Endothelial cell of umbilical vein (primary cell): ENCODE data around the gene GLT8D1. TPM values are rescaled to one million over a fixed set of nuclear protein-coding genes. Genes with fewer than 3 reads are reported as not detected.

ENCODE experiments used
- BruUV-seq: library from RNA; stranded (reverse); fragments of 400-500 nt; replicated peaks from 2 replicates; lab custom pipeline; 2021; lab: Mats Ljungman, UMichigan
- CTCF ChIA-PET: fragments of 300-600, 350-600 bp; sonication (Branson Sonifier 250); formaldehyde crosslinking; loops from one replicate; lab custom pipeline; 2021; ENCODE audit warnings: antibody characterized with exemption, inconsistent platforms; lab: Charles Lee
- POLR2A ChIA-PET: fragments of 300-600, 350-600 bp; sonication (Branson Sonifier 250); formaldehyde crosslinking; loops from one replicate; lab custom pipeline; 2021; ENCODE audit warnings: antibody characterized with exemption, inconsistent platforms; lab: Charles Lee
- DNase-seq: peaks from one replicate; pipeline ENCODE4 v3.0.0-alpha.2; 2011; ENCODE audit warnings: low read depth, low spot score
- FAIRE-seq: peaks from 2 replicates; lab custom pipeline; 2011; peaks lifted over from hg19 to GRCh38; lab: Jason Lieb, UNC
- H2AFZ ChIP-seq: 2 replicates; pipeline ENCODE4 v1.6.0; 2012; ENCODE audit warnings: low read depth, low read length, control low read depth, inconsistent platforms
- H3K27ac ChIP-seq: 2 replicates; pipeline ENCODE4 v1.5.1; 2011; ENCODE audit warnings: low read depth, mild to moderate bottlenecking, control low read depth, low read length, moderate library complexity; ENCODE audit not compliant: insufficient read depth
- H3K27me3 ChIP-seq, 2 experiments: 2 replicates each; pipeline versions ENCODE4 v1.6.0 to v1.6.1; 2011; ENCODE audit warnings: low read length in 2 of 2, mixed read lengths in 1 of 2; ENCODE audit not compliant: control insufficient read depth in 2 of 2, insufficient read depth in 2 of 2
- H3K36me3 ChIP-seq, 2 experiments: 2 replicates in 1 of 2; 3 replicates in 1 of 2; pipeline ENCODE4 v1.5.1; 2011; ENCODE audit warnings: low read length in 2 of 2, mild to moderate bottlenecking in 1 of 2, moderate library complexity in 1 of 2; ENCODE audit not compliant: control insufficient read depth in 2 of 2, insufficient read depth in 2 of 2; ENCODE audit errors: extremely low read depth in 1 of 2
- H3K4me1 ChIP-seq: 3 replicates; pipeline ENCODE4 v1.5.1; 2011; ENCODE audit warnings: mild to moderate bottlenecking, low read length; ENCODE audit not compliant: control insufficient read depth, insufficient read depth; ENCODE audit errors: extremely low read depth
- H3K4me2 ChIP-seq: 2 replicates; pipeline ENCODE4 v1.6.1; 2011; ENCODE audit warnings: low read length, control low read depth, mixed read lengths; ENCODE audit not compliant: insufficient read depth
- H3K4me3 ChIP-seq, 3 experiments: fragments of 200-600 bp in 1 of 3; sonication (generic), shearing (Covaris generic) in 1 of 3; replicated peaks in 1 of 3; 2 replicates each; pipeline ENCODE4 v1.5.1; 2011 to 2016; ENCODE audit warnings: control low read depth in 3 of 3, low read length in 3 of 3, mild to moderate bottlenecking in 2 of 3, inconsistent platforms in 1 of 3, low read depth in 1 of 3, moderate library complexity in 1 of 3; ENCODE audit not compliant: insufficient read depth in 1 of 3
- H3K79me2 ChIP-seq: 2 replicates; pipeline ENCODE4 v1.6.0; 2012; ENCODE audit warnings: low read length, inconsistent platforms; ENCODE audit not compliant: control insufficient read depth, insufficient read depth
- H3K9ac ChIP-seq: replicated peaks from 2 replicates; pipeline ENCODE3; 2011; ENCODE audit warnings: low read length, control low read depth; ENCODE audit not compliant: insufficient read depth; ENCODE audit errors: extremely low read depth
- H3K9me1 ChIP-seq: replicated peaks from 3 replicates; pipeline ENCODE4 v1.6.0; 2011; ENCODE audit warnings: mild to moderate bottlenecking, low read length; ENCODE audit not compliant: control insufficient read depth, insufficient read depth; ENCODE audit errors: extremely low read depth
- H3K9me3 ChIP-seq: replicated peaks from 2 replicates; pipeline ENCODE4 v1.5.1; 2012; ENCODE audit warnings: low read length, inconsistent platforms; ENCODE audit not compliant: control insufficient read depth, insufficient read depth
- H4K20me1 ChIP-seq: replicated peaks from 2 replicates; pipeline ENCODE3; 2011; ENCODE audit warnings: mild to moderate bottlenecking, low read length; ENCODE audit not compliant: control insufficient read depth, insufficient read depth; ENCODE audit errors: extremely low read depth
- CTCF ChIP-seq, 2 donors: IDR thresholded peaks; 1 replicate in 1 of 2; 2 replicates in 1 of 2; pipeline ENCODE4 v1.5.1; 2011; ENCODE audit warnings: low read length in 2 of 2, mild to moderate bottlenecking in 2 of 2, moderate library complexity in 2 of 2, control low read depth in 1 of 2, inconsistent platforms in 1 of 2, low read depth in 1 of 2; ENCODE audit not compliant: insufficient read depth in 1 of 2; ENCODE audit errors: extremely low read depth in 1 of 2
- EZH2 ChIP-seq: IDR thresholded peaks from 2 replicates; pipeline ENCODE4 v1.6.1; 2012; ENCODE audit warnings: borderline replicate concordance, low read depth, mild to moderate bottlenecking, moderate library complexity, low read length, inconsistent platforms; ENCODE audit not compliant: severe bottlenecking
- FOS ChIP-seq: IDR thresholded peaks from 2 replicates; pipeline ENCODE4 v1.6.1; 2011; ENCODE audit warnings: mild to moderate bottlenecking, low read length, moderate library complexity, borderline replicate concordance; ENCODE audit not compliant: insufficient read depth
- GATA2 ChIP-seq: IDR thresholded peaks from 2 replicates; pipeline ENCODE4 v1.7.0; 2011; ENCODE audit warnings: low read depth, mild to moderate bottlenecking, moderate library complexity, mixed read lengths, low read length; ENCODE audit not compliant: insufficient read length, insufficient read depth
- JUN ChIP-seq: IDR thresholded peaks from 2 replicates; pipeline ENCODE4 v1.6.1; 2011; ENCODE audit warnings: borderline replicate concordance, low read depth; ENCODE audit not compliant: insufficient read length, insufficient read depth
- MAX ChIP-seq: IDR thresholded peaks from 2 replicates; pipeline ENCODE4 v1.6.1; 2011; ENCODE audit not compliant: insufficient read depth, insufficient read length
- MYC ChIP-seq: IDR thresholded peaks from one replicate; pipeline ENCODE4 v1.6.1; 2011; ENCODE audit warnings: mild to moderate bottlenecking, low read depth, low read length
- POLR2A ChIP-seq: IDR thresholded peaks from 2 replicates; pipeline ENCODE4 v1.6.1; 2012; ENCODE audit warnings: low read depth, mild to moderate bottlenecking, control low read depth, low read length
- POLR2AphosphoS5 ChIP-seq: IDR thresholded peaks from 2 replicates; pipeline ENCODE4 v1.6.1; 2012; ENCODE audit warnings: low read depth, mild to moderate bottlenecking, control low read depth, low read length, moderate library complexity; ENCODE audit not compliant: insufficient read depth
- dilution Hi-C: fragments of 300-500 bp; cut with MboI; formaldehyde crosslinking; loops from one replicate; pipeline ENCODE4 v1.15.0; 2019; ENCODE audit warnings: low sequenced_read_pairs; ENCODE audit not compliant: extremely low pct_ligation_motif_present
- intact Hi-C: fragments of 100-400 bp; cut with micrococcal nuclease; formaldehyde crosslinking; loops from one replicate; pipeline ENCODE4 v1.10.0; 2022
- polyA plus RNA-seq, 4 experiments: library from polyadenylated mRNA; depleted of rRNA in 3 of 4; stranded (reverse) in 3 of 4; unstranded in 1 of 4; fragments of >200 nt; gene quantifications; 2 replicates each; pipeline versions ENCODE4 v1.2.1 to v1.2.3, GENCODE V29; 2011 to 2012; ENCODE audit warnings: missing spikeins in 1 of 4
- total RNA-seq: library from RNA; stranded (reverse); gene quantifications from 2 replicates; pipeline ENCODE4 v1.2.3, GENCODE V29; 2021

The GLT8D1 gene
- total and polyA plus RNA-seq, 2 donors (not counting 3 experiments of a cell fraction or from before 2014, with no cell fraction given), result 63.7 to 73.5 TPM

- intact Hi-C loops, result no loop called here
- H3K4me2 ChIP-seq, result no peak overlapping the region
- no peaks in the 10 kb centered on the region for H3K27me3 ChIP-seq
- no peak overlapping the region for H3K4me3 ChIP-seq
- ChIA-PET CTCF (interaction anchor here (0.6 kb wide), 1 partner anchor 73 kb away, joined by 5 read pairs; no protein-coding TSS in a partner anchor), POLR2A (interaction anchor here (1.2 kb wide), 1 partner anchor 9 kb away, joined by 4 read pairs; the partner anchor contains the start of genes GLT8D1 and SPCS1)
- DNase-seq, result no peak
- H3K4me1 ChIP-seq, result no peaks in the 10 kb centered on the region
- no peaks in the 10 kb centered on the region for H4K20me1 ChIP-seq
- dilution Hi-C loops, result no loop called here
- no peaks in the 10 kb centered on the region for H3K79me2 ChIP-seq
- peaks cover 2 to 5% of the 10 kb centered on the region in 2 experiments for H3K36me3 ChIP-seq
- TF ChIP-seq CTCF (IDR thresholded peaks at IDR 0.05; ENCODE audit: extremely low read depth in 1 of 2, insufficient read depth in 1 of 2, low read depth in 1 of 2, low read length in 2 of 2), result no peak
- TF ChIP-seq JUN, result no peak
- TF ChIP-seq EZH2, result no peak
- no peak for TF ChIP-seq MYC
- TF ChIP-seq POLR2AphosphoS5, result no peak
- no peak for TF ChIP-seq MAX
- no peak for TF ChIP-seq POLR2A
- no peak for TF ChIP-seq GATA2
- TF ChIP-seq FOS, result no peak
- FAIRE-seq, result no peak
- H3K9me3 ChIP-seq, result no peaks in the 10 kb centered on the region
- H3K9ac ChIP-seq, result no peak overlapping the region
- no peak overlapping the region for H3K27ac ChIP-seq
- H2AFZ ChIP-seq, result no peak overlapping the region
- no TSS peak for BruUV-seq
- no peaks in the 10 kb centered on the region for H3K9me1 ChIP-seq
Measured at GRCh38 chr3:52714335-52715302, 9.0 kb upstream of the GLT8D1 start.
